OCI-LY3 (cell line): Measurements from ENCODE around the gene NCKAP5.

Experiments
- H2AFZ ChIP-seq: fragments of 200-600, 300-600 bp; shearing (Covaris generic); 2 replicates; pipeline ENCODE4 v1.6.0; 2014; ENCODE audit warnings: antibody characterized with exemption, low read depth, low read length
- H3K27ac ChIP-seq: fragments of 200-600, 300-600 bp; sonication (generic); 2 replicates; pipeline ENCODE4 v1.5.1; 2014; ENCODE audit warnings: mild to moderate bottlenecking, low read length, moderate library complexity, mixed read lengths
- H3K27me3 ChIP-seq: fragments of 200-600, 300-600 bp; sonication (generic); 2 replicates; pipeline ENCODE4 v1.6.1; 2014; ENCODE audit warnings: low read depth, low read length, mixed read lengths
- H3K36me3 ChIP-seq: fragments of 200-600, 300-600 bp; sonication (generic); replicated peaks from 2 replicates; pipeline ENCODE3; 2014; ENCODE audit warnings: low read depth, low read length, mixed read lengths
- H3K4me1 ChIP-seq: fragments of 300-600, 200-600 bp; sonication (generic); 2 replicates; pipeline ENCODE4 v1.6.1; 2014; ENCODE audit warnings: low read length, mixed read lengths
- H3K4me2 ChIP-seq: fragments of 200-600, 300-600 bp; sonication (generic); 2 replicates; pipeline ENCODE4 v1.6.1; 2014; ENCODE audit warnings: low read length, mixed read lengths
- H3K4me3 ChIP-seq: fragments of 300-600, 200-600 bp; sonication (generic); 2 replicates; pipeline ENCODE4 v1.5.1; 2014; ENCODE audit warnings: antibody characterized with exemption, mild to moderate bottlenecking, low read length, moderate library complexity
- H3K79me2 ChIP-seq: fragments of 300-600, 200-600 bp; shearing (Covaris generic); 2 replicates; pipeline ENCODE4 v1.6.1; 2014; ENCODE audit warnings: mild to moderate bottlenecking, low read length, mixed read lengths
- H3K9ac ChIP-seq: fragments of 300-600, 200-600 bp; shearing (Covaris generic); 2 replicates; pipeline ENCODE4 v1.6.0; 2014; ENCODE audit warnings: mild to moderate bottlenecking, low read length, moderate library complexity
- H3K9me3 ChIP-seq: fragments of 200-600, 300-600 bp; shearing (Covaris generic); 2 replicates; pipeline ENCODE4 v1.6.1; 2014; ENCODE audit warnings: low read length, mixed read lengths; ENCODE audit not compliant: insufficient read depth
- H4K20me1 ChIP-seq: fragments of 200-600, 300-600 bp; sonication (generic); 2 replicates; pipeline ENCODE4 v1.6.1; 2016; ENCODE audit warnings: low read length, mixed read lengths; ENCODE audit not compliant: insufficient read depth
- EZH2phosphoT487 ChIP-seq: fragments of 200-600 bp; shearing (Covaris generic); IDR thresholded peaks from 2 replicates; pipeline ENCODE4 v1.6.1; 2018; ENCODE audit warnings: antibody characterized with exemption, mixed run types, low read depth
- TF ChIP-seq, protein P1 (sequence below): fragments of 200-600, 300-600 bp; sonication (generic); IDR thresholded peaks from 2 replicates; pipeline ENCODE4 v1.5.1; 2014; ENCODE audit warnings: antibody characterized with exemption, low read length, low read depth

The NCKAP5 gene

DNA sequence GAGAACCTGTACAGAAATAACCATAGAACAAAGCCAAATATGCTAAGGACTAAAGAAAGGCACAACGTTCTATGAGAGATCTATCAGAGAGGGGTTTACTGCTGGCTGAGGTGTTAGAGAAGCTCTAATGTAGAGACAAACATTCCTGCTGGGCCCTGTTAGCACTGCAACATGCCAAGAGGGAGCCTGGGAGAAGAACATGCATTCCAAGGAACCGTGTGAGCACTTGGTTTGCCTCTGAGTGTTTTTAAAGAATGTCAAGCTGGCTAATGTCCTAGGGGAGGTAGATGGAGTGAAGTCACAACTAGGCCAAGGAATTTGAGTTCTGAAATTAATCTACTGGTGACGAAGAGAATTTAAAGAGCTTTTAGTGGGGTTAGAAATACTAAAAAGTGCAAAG, 514.0 kb downstream of the NCKAP5 start:
- Histone ChIP-seq H3K4me1 (no peaks in the 10 kb centered on the region), H3K4me3 (no peak overlapping the region), H3K27me3 (no peaks in the 10 kb centered on the region; the same call in 1 of the 2 replicates), H3K79me2 (no peaks in the 10 kb centered on the region), H4K20me1 (no peaks in the 10 kb centered on the region), H3K9ac (no peak overlapping the region), H3K9me3 (no peaks in the 10 kb centered on the region), H3K36me3 (no peaks in the 10 kb centered on the region), H2AFZ (no peak overlapping the region), H3K4me2 (no peak overlapping the region), H3K27ac (no peak overlapping the region)
- TF ChIP-seq EZH2phosphoT487 = no peak
- TF ChIP-seq, protein P1, sequence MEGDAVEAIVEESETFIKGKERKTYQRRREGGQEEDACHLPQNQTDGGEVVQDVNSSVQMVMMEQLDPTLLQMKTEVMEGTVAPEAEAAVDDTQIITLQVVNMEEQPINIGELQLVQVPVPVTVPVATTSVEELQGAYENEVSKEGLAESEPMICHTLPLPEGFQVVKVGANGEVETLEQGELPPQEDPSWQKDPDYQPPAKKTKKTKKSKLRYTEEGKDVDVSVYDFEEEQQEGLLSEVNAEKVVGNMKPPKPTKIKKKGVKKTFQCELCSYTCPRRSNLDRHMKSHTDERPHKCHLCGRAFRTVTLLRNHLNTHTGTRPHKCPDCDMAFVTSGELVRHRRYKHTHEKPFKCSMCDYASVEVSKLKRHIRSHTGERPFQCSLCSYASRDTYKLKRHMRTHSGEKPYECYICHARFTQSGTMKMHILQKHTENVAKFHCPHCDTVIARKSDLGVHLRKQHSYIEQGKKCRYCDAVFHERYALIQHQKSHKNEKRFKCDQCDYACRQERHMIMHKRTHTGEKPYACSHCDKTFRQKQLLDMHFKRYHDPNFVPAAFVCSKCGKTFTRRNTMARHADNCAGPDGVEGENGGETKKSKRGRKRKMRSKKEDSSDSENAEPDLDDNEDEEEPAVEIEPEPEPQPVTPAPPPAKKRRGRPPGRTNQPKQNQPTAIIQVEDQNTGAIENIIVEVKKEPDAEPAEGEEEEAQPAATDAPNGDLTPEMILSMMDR = no peak

DNA sequence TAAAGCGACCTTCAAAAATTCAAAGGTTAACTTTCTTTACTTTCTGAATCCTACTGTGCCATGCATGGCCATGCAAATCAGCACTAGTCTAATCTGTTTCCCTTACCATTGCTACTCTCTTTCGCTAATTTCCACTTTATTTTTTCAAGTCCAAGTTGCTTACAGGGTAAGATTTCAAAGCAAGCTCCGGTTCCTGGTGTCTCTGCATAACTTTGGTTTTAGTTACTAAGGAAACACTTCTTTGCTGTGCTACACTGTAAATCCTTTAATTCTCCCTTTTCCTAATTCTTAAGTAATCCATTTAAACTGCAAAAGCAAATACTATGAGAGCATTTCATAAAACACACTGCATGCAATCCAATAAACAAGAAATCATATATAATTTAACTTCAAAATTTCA, 514.7 kb downstream of the NCKAP5 start:
- Histone ChIP-seq H3K79me2 (no peaks in the 10 kb centered on the region), H3K4me3 (no peak overlapping the region), H3K4me2 (no peak overlapping the region)

DNA sequence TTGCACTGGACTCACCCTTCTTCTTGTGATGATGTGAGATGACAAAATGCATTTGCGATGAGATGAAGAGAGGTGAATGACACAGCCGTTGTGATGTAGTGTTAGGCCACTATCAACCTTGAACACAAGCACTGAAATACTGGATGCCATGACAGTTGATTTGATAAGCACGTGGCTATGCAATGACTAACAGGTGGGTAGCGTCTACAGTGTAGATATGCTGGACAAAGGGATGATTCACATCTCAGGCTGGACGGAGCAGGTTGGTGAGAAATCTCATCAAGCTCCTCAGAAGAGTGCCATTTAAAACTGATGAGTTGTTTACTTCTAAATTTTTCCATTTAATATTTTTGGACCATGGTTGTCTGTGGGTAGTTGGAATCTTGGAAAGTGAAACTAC, 522.5 kb downstream of the NCKAP5 start:
- Histone ChIP-seq H3K9ac (no peak overlapping the region), H3K79me2 (no peaks in the 10 kb centered on the region), H3K36me3 (no peaks in the 10 kb centered on the region), H3K4me3 (no peak overlapping the region), H3K9me3 (no peaks in the 10 kb centered on the region), H4K20me1 (no peaks in the 10 kb centered on the region), H3K4me1 (no peaks in the 10 kb centered on the region), H3K27ac (no peak overlapping the region), H3K27me3 (no peaks in the 10 kb centered on the region), H3K4me2 (no peak overlapping the region), H2AFZ (no peak overlapping the region)
- TF ChIP-seq, protein P1 = no peak

More for the DNA sequence above, 514.7 kb downstream of the NCKAP5 start:
- no peak overlapping the region for H2AFZ ChIP-seq
- no peaks in the 10 kb centered on the region for H3K4me1 ChIP-seq
- H3K27me3 ChIP-seq = no peaks in the 10 kb centered on the region; the same call in 1 of the 2 replicates
- no peaks in the 10 kb centered on the region for H3K9me3 ChIP-seq
- H4K20me1 ChIP-seq = no peaks in the 10 kb centered on the region
- TF ChIP-seq, protein P1 = no peak
- TF ChIP-seq EZH2phosphoT487 = no peak
- no peak overlapping the region for H3K9ac ChIP-seq
- H3K27ac ChIP-seq = no peak overlapping the region
- H3K36me3 ChIP-seq = no peaks in the 10 kb centered on the region

DNA sequence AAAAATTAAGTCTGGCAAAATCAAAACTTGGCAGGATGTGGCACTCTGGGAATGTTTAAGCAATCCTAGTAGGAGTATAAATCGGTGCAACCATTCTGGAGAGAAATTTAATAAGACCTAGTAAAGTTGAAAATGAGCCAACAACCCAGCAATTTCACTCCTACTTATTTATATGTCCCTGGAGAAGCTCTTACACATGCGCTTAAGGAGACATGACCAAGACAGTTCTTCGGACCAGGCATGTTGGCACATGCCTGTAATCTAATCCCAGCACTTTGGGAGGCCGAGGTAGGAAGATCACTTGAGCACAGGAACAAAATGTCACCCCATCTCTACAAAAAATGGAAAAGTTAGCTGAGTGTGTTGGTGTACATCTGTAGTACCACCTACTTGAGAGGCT, 523.7 kb downstream of the NCKAP5 start:
- Histone ChIP-seq H3K79me2 (no peaks in the 10 kb centered on the region), H3K27me3 (no peaks in the 10 kb centered on the region), H3K36me3 (no peaks in the 10 kb centered on the region), H3K4me2 (no peak overlapping the region), H3K4me3 (no peak overlapping the region), H3K9me3 (no peaks in the 10 kb centered on the region), H3K4me1 (no peaks in the 10 kb centered on the region), H2AFZ (no peak overlapping the region), H4K20me1 (no peaks in the 10 kb centered on the region), H3K27ac (no peak overlapping the region), H3K9ac (no peak overlapping the region)
- TF ChIP-seq EZH2phosphoT487 = no peak
- TF ChIP-seq, protein P1 = no peak
